ENCODE measurements around the gene DYRK1B. TPM values are rescaled to one million over a fixed set of nuclear protein-coding genes. Genes with fewer than 3 reads are reported as not detected.
A peak's percentile ranks its signal among the peaks of the same experiment; 100 is the strongest.
"Not testable (repeated sequence)": the region's sequence is repeated elsewhere in the genome, so short reads cannot be mapped to it uniquely, and the experiment has no call there.

The DYRK1B gene
- 6.7 and 7.3 TPM in 2 replicates for total RNA-seq

- Mint-ChIP-seq H3K9me3 (no peaks in the 10 kb centered on the region), H3K4me3 (ENCODE audit: low read depth) (peak within 1 kb of the TSS; percentile 76), H3K27me3 (ENCODE audit: low read depth) (no peaks in the 10 kb centered on the region), H3K27ac (peak within 1 kb of the TSS; percentile 76), H3K36me3 (ENCODE audit: low read depth) (peaks cover 63% of the 10 kb centered on the region), H3K4me1 (ENCODE audit: low read depth) (peaks cover 23% of the 10 kb centered on the region)
- intact Hi-C loops (cut with micrococcal nuclease) = loop anchor here (1.0 to 5.0 kb wide), 3 partner anchors 9 to 139 kb away; partner anchors contain the start of genes FBL and PSMC4
- DNase-seq (ENCODE audit: low spot score) = peak; percentile 95
Observed at GRCh38 chr19:39833464-39834286, at the start of gene DYRK1B. Gene DYRK1B (minus strand): TSS chr19:39834162. CDS start chr19:39831867, 2,295 bp downstream.

- H3K4me1 Mint-ChIP-seq (ENCODE audit: low read depth); H3K9me3 Mint-ChIP-seq; H3K36me3 Mint-ChIP-seq (ENCODE audit: low read depth); H3K4me3 Mint-ChIP-seq (ENCODE audit: low read depth); intact Hi-C loops (cut with micrococcal nuclease); H3K27me3 Mint-ChIP-seq (ENCODE audit: low read depth); DNase-seq (ENCODE audit: low spot score); H3K27ac Mint-ChIP-seq: not testable (repeated sequence)
Observed at GRCh38 chr19:39882645-39883044, 48.7 kb upstream of the DYRK1B start.

GRCh38 chr19:39881495-39882110, 47.6 kb upstream of the DYRK1B start:
- DNase-seq (ENCODE audit: low spot score); H3K9me3 Mint-ChIP-seq; H3K27ac Mint-ChIP-seq; H3K36me3 Mint-ChIP-seq (ENCODE audit: low read depth); H3K27me3 Mint-ChIP-seq (ENCODE audit: low read depth); H3K4me3 Mint-ChIP-seq (ENCODE audit: low read depth); H3K4me1 Mint-ChIP-seq (ENCODE audit: low read depth); intact Hi-C loops (cut with micrococcal nuclease): not testable (repeated sequence)

- H3K27ac Mint-ChIP-seq; H3K9me3 Mint-ChIP-seq; H3K4me1 Mint-ChIP-seq (ENCODE audit: low read depth); intact Hi-C loops (cut with micrococcal nuclease); H3K4me3 Mint-ChIP-seq (ENCODE audit: low read depth); DNase-seq (ENCODE audit: low spot score); H3K36me3 Mint-ChIP-seq (ENCODE audit: low read depth); H3K27me3 Mint-ChIP-seq (ENCODE audit: low read depth): not testable (repeated sequence)
Observed at GRCh38 chr19:39880241-39880640, 46.3 kb upstream of the DYRK1B start.

- H3K36me3 Mint-ChIP-seq (ENCODE audit: low read depth); intact Hi-C loops (cut with micrococcal nuclease); H3K4me1 Mint-ChIP-seq (ENCODE audit: low read depth); H3K27me3 Mint-ChIP-seq (ENCODE audit: low read depth); H3K4me3 Mint-ChIP-seq (ENCODE audit: low read depth); DNase-seq (ENCODE audit: low spot score); H3K27ac Mint-ChIP-seq; H3K9me3 Mint-ChIP-seq: not testable (repeated sequence)
Observed at GRCh38 chr19:39879796-39880195, 45.8 kb upstream of the DYRK1B start.

- DNase-seq (ENCODE audit: low spot score); H3K36me3 Mint-ChIP-seq (ENCODE audit: low read depth); H3K4me1 Mint-ChIP-seq (ENCODE audit: low read depth); H3K4me3 Mint-ChIP-seq (ENCODE audit: low read depth); H3K27ac Mint-ChIP-seq; H3K9me3 Mint-ChIP-seq; H3K27me3 Mint-ChIP-seq (ENCODE audit: low read depth); intact Hi-C loops (cut with micrococcal nuclease): not testable (repeated sequence)
Observed at GRCh38 chr19:39878866-39879265, 44.9 kb upstream of the DYRK1B start.

- Mint-ChIP-seq H3K4me1 (ENCODE audit: low read depth) (no peaks in the 10 kb centered on the region), H3K27me3 (ENCODE audit: low read depth) (no peaks in the 10 kb centered on the region), H3K9me3 (no peaks in the 10 kb centered on the region), H3K4me3 (ENCODE audit: low read depth) (no peak overlapping the region), H3K27ac (no peak overlapping the region), H3K36me3 (ENCODE audit: low read depth) (no peaks in the 10 kb centered on the region)
- DNase-seq (ENCODE audit: low spot score) = no peak
- intact Hi-C loops (cut with micrococcal nuclease) = no loop called here
Observed at GRCh38 chr19:39878398-39878797, 44.4 kb upstream of the DYRK1B start.

- H3K27me3 Mint-ChIP-seq (ENCODE audit: low read depth); H3K4me3 Mint-ChIP-seq (ENCODE audit: low read depth); H3K4me1 Mint-ChIP-seq (ENCODE audit: low read depth); DNase-seq (ENCODE audit: low spot score); H3K27ac Mint-ChIP-seq; H3K9me3 Mint-ChIP-seq; intact Hi-C loops (cut with micrococcal nuclease); H3K36me3 Mint-ChIP-seq (ENCODE audit: low read depth): not testable (repeated sequence)
Observed at GRCh38 chr19:39877982-39878381, 44.0 kb upstream of the DYRK1B start.

- H3K9me3 Mint-ChIP-seq; H3K36me3 Mint-ChIP-seq (ENCODE audit: low read depth); H3K27me3 Mint-ChIP-seq (ENCODE audit: low read depth); H3K4me3 Mint-ChIP-seq (ENCODE audit: low read depth); intact Hi-C loops (cut with micrococcal nuclease); H3K27ac Mint-ChIP-seq; DNase-seq (ENCODE audit: low spot score); H3K4me1 Mint-ChIP-seq (ENCODE audit: low read depth): not testable (repeated sequence)
Observed at GRCh38 chr19:39877488-39877887, 43.5 kb upstream of the DYRK1B start.

GRCh38 chr19:39876486-39876885, 42.5 kb upstream of the DYRK1B start:
- H3K4me3 Mint-ChIP-seq (ENCODE audit: low read depth); H3K9me3 Mint-ChIP-seq; DNase-seq (ENCODE audit: low spot score); H3K36me3 Mint-ChIP-seq (ENCODE audit: low read depth); H3K27me3 Mint-ChIP-seq (ENCODE audit: low read depth); H3K27ac Mint-ChIP-seq; H3K4me1 Mint-ChIP-seq (ENCODE audit: low read depth); intact Hi-C loops (cut with micrococcal nuclease): not testable (repeated sequence)

- H3K4me1 Mint-ChIP-seq (ENCODE audit: low read depth); H3K27ac Mint-ChIP-seq; H3K36me3 Mint-ChIP-seq (ENCODE audit: low read depth); H3K4me3 Mint-ChIP-seq (ENCODE audit: low read depth); intact Hi-C loops (cut with micrococcal nuclease); H3K9me3 Mint-ChIP-seq; DNase-seq (ENCODE audit: low spot score); H3K27me3 Mint-ChIP-seq (ENCODE audit: low read depth): not testable (repeated sequence)
Observed at GRCh38 chr19:39875401-39875864, 41.5 kb upstream of the DYRK1B start.

GRCh38 chr19:39874404-39874803, 40.4 kb upstream of the DYRK1B start:
- no peaks in the 10 kb centered on the region for H3K4me1 Mint-ChIP-seq (ENCODE audit: low read depth)
- H3K4me3 Mint-ChIP-seq (ENCODE audit: low read depth) = no peak overlapping the region
- H3K36me3 Mint-ChIP-seq (ENCODE audit: low read depth) = no peaks in the 10 kb centered on the region
- no peaks in the 10 kb centered on the region for H3K27me3 Mint-ChIP-seq (ENCODE audit: low read depth)
- DNase-seq (ENCODE audit: low spot score) = no peak
- H3K9me3 Mint-ChIP-seq = no peaks in the 10 kb centered on the region
- intact Hi-C loops (cut with micrococcal nuclease) = no loop called here
- no peak overlapping the region for H3K27ac Mint-ChIP-seq

GRCh38 chr19:39873385-39873784, 39.4 kb upstream of the DYRK1B start:
- H3K4me1 Mint-ChIP-seq (ENCODE audit: low read depth) = no peaks in the 10 kb centered on the region
- H3K36me3 Mint-ChIP-seq (ENCODE audit: low read depth) = no peaks in the 10 kb centered on the region
- intact Hi-C loops (cut with micrococcal nuclease) = no loop called here
- no peaks in the 10 kb centered on the region for H3K27me3 Mint-ChIP-seq (ENCODE audit: low read depth)
- H3K9me3 Mint-ChIP-seq = no peaks in the 10 kb centered on the region
- H3K27ac Mint-ChIP-seq = no peak overlapping the region
- DNase-seq (ENCODE audit: low spot score) = no peak
- no peak overlapping the region for H3K4me3 Mint-ChIP-seq (ENCODE audit: low read depth)

Measured in activated T-helper 2 cell treated with anti-CD3 and anti-CD28 coated beads, Interferon-gamma antibody, Interleukin-2, Interleukin-4, amounts not matched to agents 10 μg/mL and 5 μg/mL and 100 μg/mL, durations not matched to agents 14 hours and 24 hours and 36 hours (primary cell).